ENCODE results near the gene GLT1D1.

GLT1D1 gene

GRCh38 chr12:128872303-128872702 is 19.0 kb downstream of the GLT1D1 start:
- H3K4me3 ChIP-seq (ENCODE audit: low read length), result no peak overlapping the region
- H2AFZ ChIP-seq (ENCODE audit: low read depth, low read length), result no peak overlapping the region
- H3K4me1 ChIP-seq (ENCODE audit: insufficient read depth, low read length), result no peaks in the 10 kb centered on the region
- H3K9me3 ChIP-seq (ENCODE audit: low read length), result peaks cover 2% of the 10 kb centered on the region
- no peaks in the 10 kb centered on the region for H3K36me3 ChIP-seq (ENCODE audit: insufficient read depth, low read length)
- no peaks in the 10 kb centered on the region for H3K27me3 ChIP-seq (ENCODE audit: insufficient read depth, low read length)

DNA sequence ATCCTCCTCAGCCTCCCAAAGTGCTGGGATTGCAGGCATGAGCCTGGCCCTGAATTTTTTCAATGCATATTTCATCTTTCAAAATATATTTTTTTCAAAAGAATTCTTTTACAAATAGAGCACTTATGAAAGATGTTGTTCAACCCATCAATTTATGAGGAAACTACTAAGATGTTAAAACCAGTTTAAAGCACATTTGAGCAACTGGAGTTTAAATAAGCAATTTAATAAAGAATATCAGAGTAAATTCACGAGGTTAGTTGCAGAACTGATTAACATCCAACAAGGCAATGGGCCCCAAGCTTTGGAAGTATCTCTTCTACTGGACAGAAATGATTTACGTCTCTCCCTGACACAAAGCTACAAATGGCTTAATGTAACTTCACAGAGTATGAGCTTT is 23.3 kb downstream of the GLT1D1 start:
- Histone ChIP-seq H3K36me3 (ENCODE audit: insufficient read depth, low read length) (no peaks in the 10 kb centered on the region), H3K4me3 (ENCODE audit: low read length) (no peak overlapping the region), H3K27me3 (ENCODE audit: insufficient read depth, low read length) (no peaks in the 10 kb centered on the region), H2AFZ (ENCODE audit: low read depth, low read length) (no peak overlapping the region), H3K9me3 (ENCODE audit: low read length) (peaks cover 5% of the 10 kb centered on the region), H3K4me1 (ENCODE audit: insufficient read depth, low read length) (no peaks in the 10 kb centered on the region)

- Histone ChIP-seq H3K27me3 (ENCODE audit: insufficient read depth, low read length) (no peaks in the 10 kb centered on the region), H3K4me1 (ENCODE audit: insufficient read depth, low read length) (no peaks in the 10 kb centered on the region), H3K4me3 (ENCODE audit: low read length) (no peak overlapping the region), H2AFZ (ENCODE audit: low read depth, low read length) (no peak overlapping the region), H3K9me3 (ENCODE audit: low read length) (peaks cover 5% of the 10 kb centered on the region), H3K36me3 (ENCODE audit: insufficient read depth, low read length) (no peaks in the 10 kb centered on the region)
These were observed 26.9 kb downstream of the GLT1D1 start for GRCh38 chr12:128879898-128880764.

- Histone ChIP-seq H2AFZ (ENCODE audit: low read depth, low read length) (no peak overlapping the region), H3K27me3 (ENCODE audit: insufficient read depth, low read length) (no peaks in the 10 kb centered on the region), H3K36me3 (ENCODE audit: insufficient read depth, low read length) (no peaks in the 10 kb centered on the region), H3K4me3 (ENCODE audit: low read length) (no peak overlapping the region), H3K4me1 (ENCODE audit: insufficient read depth, low read length) (peaks cover 6% of the 10 kb centered on the region), H3K9me3 (ENCODE audit: low read length) (no peaks in the 10 kb centered on the region)
These were observed 38.6 kb downstream of the GLT1D1 start for GRCh38 chr12:128891856-128892255.

GRCh38 chr12:128903236-128903635 is 50.0 kb downstream of the GLT1D1 start:
- Histone ChIP-seq H3K36me3 (ENCODE audit: insufficient read depth, low read length) (no peaks in the 10 kb centered on the region), H2AFZ (ENCODE audit: low read depth, low read length) (no peak overlapping the region), H3K4me1 (ENCODE audit: insufficient read depth, low read length) (no peaks in the 10 kb centered on the region), H3K27me3 (ENCODE audit: insufficient read depth, low read length) (no peaks in the 10 kb centered on the region), H3K9me3 (ENCODE audit: low read length) (no peaks in the 10 kb centered on the region), H3K4me3 (ENCODE audit: low read length) (no peak overlapping the region)

DNA sequence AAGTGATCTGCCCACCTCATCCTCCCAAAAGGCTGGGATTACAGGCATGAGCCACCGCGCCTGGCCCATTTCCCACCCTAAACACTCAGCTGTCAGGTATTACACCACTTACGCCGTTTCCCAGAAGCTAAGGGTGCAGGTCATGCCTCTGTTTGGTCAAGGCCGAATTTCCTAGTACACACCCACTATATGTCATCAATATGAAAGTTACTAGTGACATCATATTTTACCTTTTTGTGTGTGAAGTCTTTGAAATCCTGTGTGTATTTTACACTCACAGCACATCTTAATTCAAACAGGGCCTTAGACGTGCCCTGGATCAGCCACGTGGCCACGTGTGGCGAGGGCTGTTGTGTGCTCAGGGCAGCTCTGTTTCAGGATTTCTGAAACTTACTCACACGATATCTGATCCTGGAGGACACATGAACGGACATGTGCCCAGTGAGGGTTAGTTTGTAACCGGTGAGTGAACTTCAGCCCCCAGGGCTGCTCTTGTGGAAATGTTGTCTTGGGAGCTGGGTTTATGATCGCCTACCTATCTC is 51.8 kb downstream of the GLT1D1 start:
- Histone ChIP-seq H3K4me3 (ENCODE audit: low read length) (no peak overlapping the region), H2AFZ (ENCODE audit: low read depth, low read length) (no peak overlapping the region), H3K9me3 (ENCODE audit: low read length) (no peaks in the 10 kb centered on the region), H3K4me1 (ENCODE audit: insufficient read depth, low read length) (no peaks in the 10 kb centered on the region), H3K27me3 (ENCODE audit: insufficient read depth, low read length) (no peaks in the 10 kb centered on the region), H3K36me3 (ENCODE audit: insufficient read depth, low read length) (no peaks in the 10 kb centered on the region)

DNA sequence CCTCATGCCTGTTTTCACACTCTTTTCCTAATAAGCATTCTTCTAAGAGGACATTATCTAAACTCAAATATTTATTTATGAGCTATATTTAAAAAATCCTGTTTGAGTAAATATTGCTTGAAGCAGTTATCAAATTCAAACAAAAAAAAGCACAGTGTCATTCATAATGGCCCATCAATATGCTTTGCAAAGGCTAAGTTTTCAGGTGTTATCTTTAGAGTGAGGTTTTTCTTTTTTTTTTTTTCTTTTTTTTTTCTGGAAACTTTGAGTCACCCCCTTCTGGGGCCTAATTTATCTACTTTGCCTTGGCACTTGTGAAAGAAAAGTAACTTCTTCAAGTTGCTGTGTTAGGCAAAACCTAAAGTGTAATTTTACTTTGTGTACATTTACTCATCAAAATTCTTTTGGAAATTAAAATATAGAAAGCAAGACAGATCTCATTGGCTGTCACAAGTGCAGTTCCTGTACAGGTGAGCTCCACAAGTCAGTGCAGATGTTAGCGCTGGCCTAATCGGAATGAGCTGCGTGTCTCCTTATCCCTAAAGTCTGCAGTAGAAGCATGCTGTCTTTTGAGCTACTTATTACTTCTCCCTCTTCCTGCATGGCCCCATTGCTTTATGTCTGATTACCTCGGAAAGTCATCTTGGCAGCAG is 53.3 kb downstream of the GLT1D1 start:
- no peaks in the 10 kb centered on the region for H3K36me3 ChIP-seq (ENCODE audit: insufficient read depth, low read length)
- H3K27me3 ChIP-seq (ENCODE audit: insufficient read depth, low read length), result no peaks in the 10 kb centered on the region
- no peaks in the 10 kb centered on the region for H3K4me1 ChIP-seq (ENCODE audit: insufficient read depth, low read length)
- H3K4me3 ChIP-seq (ENCODE audit: low read length), result no peak overlapping the region
- no peak overlapping the region for H2AFZ ChIP-seq (ENCODE audit: low read depth, low read length)
- no peaks in the 10 kb centered on the region for H3K9me3 ChIP-seq (ENCODE audit: low read length)

GRCh38 chr12:128908254-128908653 is 55.0 kb downstream of the GLT1D1 start:
- H3K4me1 ChIP-seq (ENCODE audit: insufficient read depth, low read length), result no peaks in the 10 kb centered on the region
- H3K4me3 ChIP-seq (ENCODE audit: low read length), result no peak overlapping the region
- no peaks in the 10 kb centered on the region for H3K36me3 ChIP-seq (ENCODE audit: insufficient read depth, low read length)

DNA sequence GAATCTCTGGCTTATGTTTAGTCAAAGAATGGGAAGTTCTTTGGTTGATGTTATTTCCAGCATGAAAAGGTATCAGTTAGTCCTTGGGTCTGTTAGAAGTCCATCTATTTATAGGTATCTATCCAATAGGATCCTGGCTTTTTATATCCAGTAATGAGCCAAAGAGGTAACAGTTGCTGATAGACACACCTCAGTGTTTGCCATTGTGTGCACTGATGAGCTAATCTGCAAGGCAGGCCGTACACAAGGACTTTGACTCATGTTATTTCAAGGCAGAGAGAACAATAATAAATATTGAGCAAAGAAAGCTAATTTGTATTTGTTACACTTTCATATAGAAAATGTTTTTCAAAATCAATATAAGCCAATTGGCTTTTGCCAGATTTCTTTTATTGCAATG is 56.4 kb downstream of the GLT1D1 start:
- Histone ChIP-seq H2AFZ (ENCODE audit: low read depth, low read length) (no peak overlapping the region), H3K9me3 (ENCODE audit: low read length) (no peaks in the 10 kb centered on the region), H3K36me3 (ENCODE audit: insufficient read depth, low read length) (no peaks in the 10 kb centered on the region), H3K27me3 (ENCODE audit: insufficient read depth, low read length) (no peaks in the 10 kb centered on the region), H3K4me3 (ENCODE audit: low read length) (no peak overlapping the region), H3K4me1 (ENCODE audit: insufficient read depth, low read length) (no peaks in the 10 kb centered on the region)

More at GRCh38 chr12:128908254-128908653, 55.0 kb downstream of the GLT1D1 start:
- Histone ChIP-seq H3K27me3 (ENCODE audit: insufficient read depth, low read length) (no peaks in the 10 kb centered on the region), H2AFZ (ENCODE audit: low read depth, low read length) (no peak overlapping the region), H3K9me3 (ENCODE audit: low read length) (no peaks in the 10 kb centered on the region)

DNA sequence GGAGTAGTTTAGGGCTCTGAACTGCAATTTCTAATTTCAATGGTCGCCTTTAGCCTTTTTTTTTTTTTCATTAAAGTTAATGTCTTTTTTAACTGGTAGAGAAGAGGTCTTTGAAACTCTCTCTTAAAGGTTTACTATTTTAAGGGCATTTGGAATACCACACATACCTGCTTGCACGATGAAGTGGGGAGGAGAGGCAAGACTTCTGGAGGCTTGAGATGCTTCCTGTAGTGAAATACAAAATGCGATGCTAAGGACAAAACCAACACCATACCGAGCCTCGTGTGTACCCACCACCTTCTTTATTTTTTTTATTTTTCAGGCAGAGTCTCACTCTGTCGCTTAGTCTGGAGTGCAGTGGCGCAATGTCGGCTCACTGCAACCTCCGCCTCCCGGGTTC is 57.4 kb downstream of the GLT1D1 start:
- H3K9me3 ChIP-seq (ENCODE audit: low read length), result no peaks in the 10 kb centered on the region
- H3K27me3 ChIP-seq (ENCODE audit: insufficient read depth, low read length), result no peaks in the 10 kb centered on the region
- no peak overlapping the region for H2AFZ ChIP-seq (ENCODE audit: low read depth, low read length)
- H3K36me3 ChIP-seq (ENCODE audit: insufficient read depth, low read length), result no peaks in the 10 kb centered on the region
- H3K4me3 ChIP-seq (ENCODE audit: low read length), result no peak overlapping the region
- H3K4me1 ChIP-seq (ENCODE audit: insufficient read depth, low read length), result no peaks in the 10 kb centered on the region

DNA sequence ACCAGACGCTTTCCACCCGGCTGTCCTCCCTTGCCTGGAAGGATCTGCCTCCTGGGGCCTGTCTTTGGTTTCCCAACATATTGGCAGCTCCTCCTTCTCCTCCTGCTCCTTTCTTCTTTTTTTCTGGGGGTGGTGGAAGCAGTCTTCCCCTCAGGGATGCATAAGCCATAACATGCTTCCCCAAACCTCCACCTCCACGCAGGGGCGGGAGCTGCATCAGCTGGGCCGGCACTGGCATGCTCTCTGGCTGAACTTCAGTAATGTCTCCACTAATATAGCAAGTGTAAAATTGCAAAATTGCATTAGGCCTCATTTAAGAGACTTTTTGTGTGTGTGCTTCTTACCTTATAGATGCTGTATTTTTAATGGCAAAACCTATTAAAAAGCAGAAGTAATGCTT is 58.6 kb downstream of the GLT1D1 start:
- Histone ChIP-seq H3K27me3 (ENCODE audit: insufficient read depth, low read length) (no peaks in the 10 kb centered on the region), H3K4me1 (ENCODE audit: insufficient read depth, low read length) (no peaks in the 10 kb centered on the region), H3K36me3 (ENCODE audit: insufficient read depth, low read length) (no peaks in the 10 kb centered on the region)

GRCh38 chr12:128914908-128915563 is 61.8 kb downstream of the GLT1D1 start:
- no peaks in the 10 kb centered on the region for H3K4me1 ChIP-seq (ENCODE audit: insufficient read depth, low read length)
- H2AFZ ChIP-seq (ENCODE audit: low read depth, low read length), result no peak overlapping the region

More for the DNA sequence above, 58.6 kb downstream of the GLT1D1 start:
- no peak overlapping the region for H3K4me3 ChIP-seq (ENCODE audit: low read length)
- no peaks in the 10 kb centered on the region for H3K9me3 ChIP-seq (ENCODE audit: low read length)
- no peak overlapping the region for H2AFZ ChIP-seq (ENCODE audit: low read depth, low read length)

GRCh38 chr12:128916425-128916824 is 63.1 kb downstream of the GLT1D1 start:
- no peaks in the 10 kb centered on the region for H3K27me3 ChIP-seq (ENCODE audit: insufficient read depth, low read length)
- H2AFZ ChIP-seq (ENCODE audit: low read depth, low read length), result no peak overlapping the region
- H3K9me3 ChIP-seq (ENCODE audit: low read length), result no peaks in the 10 kb centered on the region

More at GRCh38 chr12:128914908-128915563, 61.8 kb downstream of the GLT1D1 start:
- no peaks in the 10 kb centered on the region for H3K36me3 ChIP-seq (ENCODE audit: insufficient read depth, low read length)
- no peak overlapping the region for H3K4me3 ChIP-seq (ENCODE audit: low read length)
- no peaks in the 10 kb centered on the region for H3K9me3 ChIP-seq (ENCODE audit: low read length)
- no peaks in the 10 kb centered on the region for H3K27me3 ChIP-seq (ENCODE audit: insufficient read depth, low read length)

More at GRCh38 chr12:128916425-128916824, 63.1 kb downstream of the GLT1D1 start:
- Histone ChIP-seq H3K4me1 (ENCODE audit: insufficient read depth, low read length) (no peaks in the 10 kb centered on the region), H3K36me3 (ENCODE audit: insufficient read depth, low read length) (no peaks in the 10 kb centered on the region), H3K4me3 (ENCODE audit: low read length) (no peak overlapping the region)

All from neuron (in vitro differentiated cells).